GM21367 (cell line): ENCODE data around the gene CDH4.

ENCODE experiments used
- ATAC-seq: cut with Tn5 transposase; IDR thresholded peaks from one replicate; pipeline ENCODE4 v1.9.1; 2021; ENCODE audit not compliant: unreplicated experiment

CDH4 gene

GRCh38 chr20:61806314-61806713 is 554.3 kb downstream of the CDH4 start:
- no peak for ATAC-seq

GRCh38 chr20:61806995-61807394 is 554.9 kb downstream of the CDH4 start:
- no peak for ATAC-seq

GRCh38 chr20:61807471-61808160 is 555.6 kb downstream of the CDH4 start:
- no peak for ATAC-seq

GRCh38 chr20:61808447-61808846 is 556.4 kb downstream of the CDH4 start:
- no peak for ATAC-seq

- no peak for ATAC-seq
These were observed 557.1 kb downstream of the CDH4 start for GRCh38 chr20:61809006-61809770.

GRCh38 chr20:61810066-61810737 is 558.1 kb downstream of the CDH4 start:
- no peak for ATAC-seq

GRCh38 chr20:61810738-61811135 is 558.7 kb downstream of the CDH4 start:
- ATAC-seq, result no peak

GRCh38 chr20:61811166-61811565 is 559.1 kb downstream of the CDH4 start:
- no peak for ATAC-seq

- no peak for ATAC-seq
These were observed 560.2 kb downstream of the CDH4 start for GRCh38 chr20:61812121-61812844.

- no peak for ATAC-seq
These were observed 560.9 kb downstream of the CDH4 start for GRCh38 chr20:61812845-61813485.

GRCh38 chr20:61813791-61814190 is 561.7 kb downstream of the CDH4 start:
- no peak for ATAC-seq

- ATAC-seq, result no peak
These were observed 562.2 kb downstream of the CDH4 start for GRCh38 chr20:61814244-61814643.

GRCh38 chr20:61814726-61815125 is 562.7 kb downstream of the CDH4 start:
- ATAC-seq, result no peak

- ATAC-seq, result no peak
These were observed 563.1 kb downstream of the CDH4 start for GRCh38 chr20:61815176-61815575.

- no peak for ATAC-seq
These were observed 563.6 kb downstream of the CDH4 start for GRCh38 chr20:61815678-61816077.

GRCh38 chr20:61816606-61817460 is 564.8 kb downstream of the CDH4 start:
- ATAC-seq, result no peak

- no peak for ATAC-seq
These were observed 565.5 kb downstream of the CDH4 start for GRCh38 chr20:61817575-61817974.

- ATAC-seq, result no peak
These were observed 566.9 kb downstream of the CDH4 start for GRCh38 chr20:61818746-61819573.

- ATAC-seq, result no peak
These were observed 567.4 kb downstream of the CDH4 start for GRCh38 chr20:61819574-61819846.
